Endothelial cell of umbilical vein (primary cell): ENCODE data around the gene AASDHPPT. TPM values are rescaled to one million over a fixed set of nuclear protein-coding genes. Genes with fewer than 3 reads are reported as not detected.

Source experiments
- BruUV-seq: library from RNA; stranded (reverse); fragments of 400-500 nt; replicated peaks from 2 replicates; lab custom pipeline; 2021; lab: Mats Ljungman, UMichigan
- CTCF ChIA-PET: fragments of 300-600, 350-600 bp; sonication (Branson Sonifier 250); formaldehyde crosslinking; loops from one replicate; lab custom pipeline; 2021; ENCODE audit warnings: antibody characterized with exemption, inconsistent platforms; lab: Charles Lee
- POLR2A ChIA-PET: fragments of 300-600, 350-600 bp; sonication (Branson Sonifier 250); formaldehyde crosslinking; loops from one replicate; lab custom pipeline; 2021; ENCODE audit warnings: antibody characterized with exemption, inconsistent platforms; lab: Charles Lee
- DNase-seq: peaks from one replicate; pipeline ENCODE4 v3.0.0-alpha.2; 2011; ENCODE audit warnings: low read depth, low spot score
- FAIRE-seq: peaks from 2 replicates; lab custom pipeline; 2011; peaks lifted over from hg19 to GRCh38; lab: Jason Lieb, UNC
- H2AFZ ChIP-seq: 2 replicates; pipeline ENCODE4 v1.6.0; 2012; ENCODE audit warnings: low read depth, low read length, control low read depth, inconsistent platforms
- H3K27ac ChIP-seq: 2 replicates; pipeline ENCODE4 v1.5.1; 2011; ENCODE audit warnings: low read depth, mild to moderate bottlenecking, control low read depth, low read length, moderate library complexity; ENCODE audit not compliant: insufficient read depth
- H3K27me3 ChIP-seq, 2 experiments: 2 replicates each; pipeline versions ENCODE4 v1.6.0 to v1.6.1; 2011; ENCODE audit warnings: low read length in 2 of 2, mixed read lengths in 1 of 2; ENCODE audit not compliant: control insufficient read depth in 2 of 2, insufficient read depth in 2 of 2
- H3K36me3 ChIP-seq, 2 experiments: 2 replicates in 1 of 2; 3 replicates in 1 of 2; pipeline ENCODE4 v1.5.1; 2011; ENCODE audit warnings: low read length in 2 of 2, mild to moderate bottlenecking in 1 of 2, moderate library complexity in 1 of 2; ENCODE audit not compliant: control insufficient read depth in 2 of 2, insufficient read depth in 2 of 2; ENCODE audit errors: extremely low read depth in 1 of 2
- H3K4me1 ChIP-seq: 3 replicates; pipeline ENCODE4 v1.5.1; 2011; ENCODE audit warnings: mild to moderate bottlenecking, low read length; ENCODE audit not compliant: control insufficient read depth, insufficient read depth; ENCODE audit errors: extremely low read depth
- H3K4me2 ChIP-seq: 2 replicates; pipeline ENCODE4 v1.6.1; 2011; ENCODE audit warnings: low read length, control low read depth, mixed read lengths; ENCODE audit not compliant: insufficient read depth
- H3K4me3 ChIP-seq, 3 experiments: fragments of 200-600 bp in 1 of 3; sonication (generic), shearing (Covaris generic) in 1 of 3; replicated peaks in 1 of 3; 2 replicates each; pipeline ENCODE4 v1.5.1; 2011 to 2016; ENCODE audit warnings: control low read depth in 3 of 3, low read length in 3 of 3, mild to moderate bottlenecking in 2 of 3, inconsistent platforms in 1 of 3, low read depth in 1 of 3, moderate library complexity in 1 of 3; ENCODE audit not compliant: insufficient read depth in 1 of 3
- H3K79me2 ChIP-seq: 2 replicates; pipeline ENCODE4 v1.6.0; 2012; ENCODE audit warnings: low read length, inconsistent platforms; ENCODE audit not compliant: control insufficient read depth, insufficient read depth
- H3K9ac ChIP-seq: replicated peaks from 2 replicates; pipeline ENCODE3; 2011; ENCODE audit warnings: low read length, control low read depth; ENCODE audit not compliant: insufficient read depth; ENCODE audit errors: extremely low read depth
- H3K9me1 ChIP-seq: replicated peaks from 3 replicates; pipeline ENCODE4 v1.6.0; 2011; ENCODE audit warnings: mild to moderate bottlenecking, low read length; ENCODE audit not compliant: control insufficient read depth, insufficient read depth; ENCODE audit errors: extremely low read depth
- H3K9me3 ChIP-seq: replicated peaks from 2 replicates; pipeline ENCODE4 v1.5.1; 2012; ENCODE audit warnings: low read length, inconsistent platforms; ENCODE audit not compliant: control insufficient read depth, insufficient read depth
- H4K20me1 ChIP-seq: replicated peaks from 2 replicates; pipeline ENCODE3; 2011; ENCODE audit warnings: mild to moderate bottlenecking, low read length; ENCODE audit not compliant: control insufficient read depth, insufficient read depth; ENCODE audit errors: extremely low read depth
- CTCF ChIP-seq, 2 donors: IDR thresholded peaks; 1 replicate in 1 of 2; 2 replicates in 1 of 2; pipeline ENCODE4 v1.5.1; 2011; ENCODE audit warnings: low read length in 2 of 2, mild to moderate bottlenecking in 2 of 2, moderate library complexity in 2 of 2, control low read depth in 1 of 2, inconsistent platforms in 1 of 2, low read depth in 1 of 2; ENCODE audit not compliant: insufficient read depth in 1 of 2; ENCODE audit errors: extremely low read depth in 1 of 2
- EZH2 ChIP-seq: IDR thresholded peaks from 2 replicates; pipeline ENCODE4 v1.6.1; 2012; ENCODE audit warnings: borderline replicate concordance, low read depth, mild to moderate bottlenecking, moderate library complexity, low read length, inconsistent platforms; ENCODE audit not compliant: severe bottlenecking
- FOS ChIP-seq: IDR thresholded peaks from 2 replicates; pipeline ENCODE4 v1.6.1; 2011; ENCODE audit warnings: mild to moderate bottlenecking, low read length, moderate library complexity, borderline replicate concordance; ENCODE audit not compliant: insufficient read depth
- GATA2 ChIP-seq: IDR thresholded peaks from 2 replicates; pipeline ENCODE4 v1.7.0; 2011; ENCODE audit warnings: low read depth, mild to moderate bottlenecking, moderate library complexity, mixed read lengths, low read length; ENCODE audit not compliant: insufficient read length, insufficient read depth
- JUN ChIP-seq: IDR thresholded peaks from 2 replicates; pipeline ENCODE4 v1.6.1; 2011; ENCODE audit warnings: borderline replicate concordance, low read depth; ENCODE audit not compliant: insufficient read length, insufficient read depth
- MAX ChIP-seq: IDR thresholded peaks from 2 replicates; pipeline ENCODE4 v1.6.1; 2011; ENCODE audit not compliant: insufficient read depth, insufficient read length
- MYC ChIP-seq: IDR thresholded peaks from one replicate; pipeline ENCODE4 v1.6.1; 2011; ENCODE audit warnings: mild to moderate bottlenecking, low read depth, low read length
- POLR2A ChIP-seq: IDR thresholded peaks from 2 replicates; pipeline ENCODE4 v1.6.1; 2012; ENCODE audit warnings: low read depth, mild to moderate bottlenecking, control low read depth, low read length
- POLR2AphosphoS5 ChIP-seq: IDR thresholded peaks from 2 replicates; pipeline ENCODE4 v1.6.1; 2012; ENCODE audit warnings: low read depth, mild to moderate bottlenecking, control low read depth, low read length, moderate library complexity; ENCODE audit not compliant: insufficient read depth
- dilution Hi-C: fragments of 300-500 bp; cut with MboI; formaldehyde crosslinking; loops from one replicate; pipeline ENCODE4 v1.15.0; 2019; ENCODE audit warnings: low sequenced_read_pairs; ENCODE audit not compliant: extremely low pct_ligation_motif_present
- intact Hi-C: fragments of 100-400 bp; cut with micrococcal nuclease; formaldehyde crosslinking; loops from one replicate; pipeline ENCODE4 v1.10.0; 2022
- polyA plus RNA-seq, 4 experiments: library from polyadenylated mRNA; depleted of rRNA in 3 of 4; stranded (reverse) in 3 of 4; unstranded in 1 of 4; fragments of >200 nt; gene quantifications; 2 replicates each; pipeline versions ENCODE4 v1.2.1 to v1.2.3, GENCODE V29; 2011 to 2012; ENCODE audit warnings: missing spikeins in 1 of 4
- total RNA-seq: library from RNA; stranded (reverse); gene quantifications from 2 replicates; pipeline ENCODE4 v1.2.3, GENCODE V29; 2021

The AASDHPPT gene
- total and polyA plus RNA-seq, 2 donors (not counting 3 experiments of a cell fraction or from before 2014, with no cell fraction given): 14.3 to 34.2 TPM

GRCh38 chr11:106063009-106063408, 14.5 kb upstream of the AASDHPPT start:
- POLR2A ChIA-PET: no interaction called here
- intact Hi-C loops (no loop called here), dilution Hi-C loops (no loop called here)
- no peaks in the 10 kb centered on the region for H4K20me1 ChIP-seq
- H3K79me2 ChIP-seq: no peaks in the 10 kb centered on the region
- H3K9me1 ChIP-seq: no peaks in the 10 kb centered on the region
- FAIRE-seq: no peak
- H3K27me3 ChIP-seq: no peaks in the 10 kb centered on the region
- H3K4me3 ChIP-seq: no peak overlapping the region
- no peak overlapping the region for H3K4me2 ChIP-seq
- H3K27ac ChIP-seq: no peak overlapping the region
- no peak overlapping the region for H2AFZ ChIP-seq
- no peak for DNase-seq
- H3K4me1 ChIP-seq: no peaks in the 10 kb centered on the region
- no peak for TF ChIP-seq POLR2A
- TF ChIP-seq MYC: no peak
- no peak for TF ChIP-seq GATA2
- no peak for TF ChIP-seq POLR2AphosphoS5
- no peak for TF ChIP-seq EZH2
- no peak for TF ChIP-seq CTCF (IDR thresholded peaks at IDR 0.05; ENCODE audit: extremely low read depth in 1 of 2, insufficient read depth in 1 of 2, low read depth in 1 of 2, low read length in 2 of 2)
- no peak for TF ChIP-seq JUN
- no peak for TF ChIP-seq FOS
- TF ChIP-seq MAX: no peak
- CTCF ChIA-PET: no interaction called here
- H3K9me3 ChIP-seq: no peaks in the 10 kb centered on the region
- H3K36me3 ChIP-seq: no peaks in the 10 kb centered on the region
- H3K9ac ChIP-seq: no peak overlapping the region
- no TSS peak for BruUV-seq
